ENCODE data around the gene ALDH1B1. TPM values are rescaled to one million over a fixed set of nuclear protein-coding genes. Genes with fewer than 3 reads are reported as not detected.

Gene ALDH1B1
- total and polyA plus RNA-seq, 2 of the 13 experiments (the other 11 are each of a cell fraction or from before 2014, with no cell fraction given): 45.1 to 125 TPM

- H4K20me1 ChIP-seq (ENCODE audit: insufficient read depth, low read length): no peaks in the 10 kb centered on the region
- TF ChIP-seq ZFP91 (CRISPR knock-in tag; IDR thresholded peaks at IDR 0.05; ENCODE audit: borderline replicate concordance): 0 out of 2 replicates have a peak, but pooled peaks have one; percentile 35
- peak; percentile 88 for TF ChIP-seq AGO2 (optimal IDR thresholded peaks at IDR 0.05; ENCODE audit: low read depth, low read length)
- TF ChIP-seq RBFOX2 (IDR thresholded peaks at IDR 0.05; ENCODE audit: low read depth, low read length): peak; percentile 54
- no peak for TF ChIP-seq ATF7-NPFF (CRISPR knock-in tag; IDR thresholded peaks at IDR 0.05; ENCODE audit: low read depth)
- TF ChIP-seq ATF7 (IDR thresholded peaks at IDR 0.05): peak; percentile 47
- no peak for TF ChIP-seq ATF7 (CRISPR knock-in tag; IDR thresholded peaks at IDR 0.05)
- intact Hi-C loops (cut with micrococcal nuclease; ENCODE audit: unreplicated experiment) (no loop called here), in situ Hi-C loops (cut with HindIII; ENCODE audit: extremely low pct_ligation_motif_present, low pct_unique_long_range_greater_than_20kb) (no loop called here)
- 97% methylated on average over 16 of the region's 30 CpGs for WGBS (ENCODE audit: low lambda C conversion rate)
- ChIA-PET CTCF (ENCODE audit: low intra/inter-chr PET ratio, low total read pairs) (no interaction called here), POLR2A (interaction anchor here (1.1 kb wide), 1 partner anchor 18 kb away, joined by 4 read pairs; no protein-coding TSS in a partner anchor)
- DNase-seq (ENCODE audit: low spot score): no peak
- H3K36me3 ChIP-seq (replicated peaks in 1 of 2; ENCODE audit: control insufficient read depth in 1 of 2, insufficient read depth in 2 of 2, low read length in 2 of 2): peaks cover 20 to 42% of the 10 kb centered on the region in 2 experiments
- H3K4me3 ChIP-seq (replicated peaks in 1 of 3; ENCODE audit: insufficient read depth in 1 of 3, low read depth in 2 of 3, low read length in 3 of 3): no peak overlapping the region
- no peak overlapping the region for H2AFZ ChIP-seq (ENCODE audit: low read length)
- H3K27ac ChIP-seq (ENCODE audit: extremely low read length, insufficient read depth, low read length): no peak overlapping the region
- no peaks in the 10 kb centered on the region for H3K9me3 ChIP-seq (ENCODE audit: low read length)
- H3K4me1 ChIP-seq (ENCODE audit: insufficient read depth, low read length): peaks cover 58% of the 10 kb centered on the region
- BruUV-seq (replicated peaks): no TSS peak
- no peak overlapping the region for H3K4me2 ChIP-seq (ENCODE audit: low read depth, low read length)
- peaks cover 50% of the 10 kb centered on the region for H3K79me2 ChIP-seq (ENCODE audit: insufficient read depth, low read length)
- no peak overlapping the region for H3K9ac ChIP-seq (ENCODE audit: insufficient read depth, low read depth, low read length)
- H3K27me3 ChIP-seq (ENCODE audit: control insufficient read depth in 1 of 2, insufficient read depth in 2 of 2, low read length in 2 of 2): no peaks in the 10 kb centered on the region; a peak in 1 of 5 replicates
- no peak for FAIRE-seq
- no peak for ATAC-seq
Observed at GRCh38 chr9:38395653-38396370, 3.3 kb downstream of the ALDH1B1 start.

DNA sequence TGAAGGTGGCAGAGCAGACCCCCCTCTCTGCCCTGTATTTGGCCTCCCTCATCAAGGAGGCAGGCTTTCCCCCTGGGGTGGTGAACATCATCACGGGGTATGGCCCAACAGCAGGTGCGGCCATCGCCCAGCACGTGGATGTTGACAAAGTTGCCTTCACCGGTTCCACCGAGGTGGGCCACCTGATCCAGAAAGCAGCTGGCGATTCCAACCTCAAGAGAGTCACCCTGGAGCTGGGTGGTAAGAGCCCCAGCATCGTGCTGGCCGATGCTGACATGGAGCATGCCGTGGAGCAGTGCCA is 3.8 kb downstream of the ALDH1B1 start:
- peaks cover 50% of the 10 kb centered on the region for H3K79me2 ChIP-seq (ENCODE audit: insufficient read depth, low read length)
- H3K4me3 ChIP-seq (replicated peaks in 1 of 3; ENCODE audit: insufficient read depth in 1 of 3, low read depth in 2 of 3, low read length in 3 of 3): no peak overlapping the region
- peaks cover 20 to 42% of the 10 kb centered on the region in 2 experiments for H3K36me3 ChIP-seq (replicated peaks in 1 of 2; ENCODE audit: control insufficient read depth in 1 of 2, insufficient read depth in 2 of 2, low read length in 2 of 2)
- no peaks in the 10 kb centered on the region for H4K20me1 ChIP-seq (ENCODE audit: insufficient read depth, low read length)
- ATAC-seq (no peak), FAIRE-seq (no peak), DNase-seq (ENCODE audit: low spot score) (no peak)
- H3K4me1 ChIP-seq (ENCODE audit: insufficient read depth, low read length): peaks cover 56% of the 10 kb centered on the region
- ChIA-PET POLR2A (no interaction called here), CTCF (ENCODE audit: low intra/inter-chr PET ratio, low total read pairs) (no interaction called here)
- in situ Hi-C loops (cut with HindIII; ENCODE audit: extremely low pct_ligation_motif_present, low pct_unique_long_range_greater_than_20kb): no loop called here
- intact Hi-C loops (cut with micrococcal nuclease; ENCODE audit: unreplicated experiment): no loop called here
- BruUV-seq (replicated peaks): no TSS peak
- H3K9ac ChIP-seq (ENCODE audit: insufficient read depth, low read depth, low read length): no peak overlapping the region
- H3K9me3 ChIP-seq (ENCODE audit: low read length): no peaks in the 10 kb centered on the region
- no peak overlapping the region for H2AFZ ChIP-seq (ENCODE audit: low read length)
- H3K4me2 ChIP-seq (ENCODE audit: low read depth, low read length): no peak overlapping the region
- no peaks in the 10 kb centered on the region; a peak in 1 of 5 replicates for H3K27me3 ChIP-seq (ENCODE audit: control insufficient read depth in 1 of 2, insufficient read depth in 2 of 2, low read length in 2 of 2)
- H3K27ac ChIP-seq (ENCODE audit: extremely low read length, insufficient read depth, low read length): no peak overlapping the region
- WGBS (ENCODE audit: low lambda C conversion rate): 84% methylated on average over 7 of the region's 10 CpGs
- no peak for TF ChIP-seq ZNF572 (CRISPR knock-in tag; IDR thresholded peaks at IDR 0.05)
- TF ChIP-seq AGO2 (optimal IDR thresholded peaks at IDR 0.05; ENCODE audit: low read depth, low read length): peak; percentile 67
- TF ChIP-seq ZNF547 (CRISPR knock-in tag; IDR thresholded peaks at IDR 0.05): no peak
- peak in 1 of 2 experiments; percentile 19; a peak in 1 of 4 replicates for TF ChIP-seq POLR2A (IDR thresholded peaks at IDR 0.05; ENCODE audit: insufficient read depth in 1 of 2, low read depth in 2 of 2, low read length in 2 of 2)
- TF ChIP-seq TAF1 (CRISPR knock-in tag; IDR thresholded peaks at IDR 0.05): no peak
- TF ChIP-seq, protein P1, sequence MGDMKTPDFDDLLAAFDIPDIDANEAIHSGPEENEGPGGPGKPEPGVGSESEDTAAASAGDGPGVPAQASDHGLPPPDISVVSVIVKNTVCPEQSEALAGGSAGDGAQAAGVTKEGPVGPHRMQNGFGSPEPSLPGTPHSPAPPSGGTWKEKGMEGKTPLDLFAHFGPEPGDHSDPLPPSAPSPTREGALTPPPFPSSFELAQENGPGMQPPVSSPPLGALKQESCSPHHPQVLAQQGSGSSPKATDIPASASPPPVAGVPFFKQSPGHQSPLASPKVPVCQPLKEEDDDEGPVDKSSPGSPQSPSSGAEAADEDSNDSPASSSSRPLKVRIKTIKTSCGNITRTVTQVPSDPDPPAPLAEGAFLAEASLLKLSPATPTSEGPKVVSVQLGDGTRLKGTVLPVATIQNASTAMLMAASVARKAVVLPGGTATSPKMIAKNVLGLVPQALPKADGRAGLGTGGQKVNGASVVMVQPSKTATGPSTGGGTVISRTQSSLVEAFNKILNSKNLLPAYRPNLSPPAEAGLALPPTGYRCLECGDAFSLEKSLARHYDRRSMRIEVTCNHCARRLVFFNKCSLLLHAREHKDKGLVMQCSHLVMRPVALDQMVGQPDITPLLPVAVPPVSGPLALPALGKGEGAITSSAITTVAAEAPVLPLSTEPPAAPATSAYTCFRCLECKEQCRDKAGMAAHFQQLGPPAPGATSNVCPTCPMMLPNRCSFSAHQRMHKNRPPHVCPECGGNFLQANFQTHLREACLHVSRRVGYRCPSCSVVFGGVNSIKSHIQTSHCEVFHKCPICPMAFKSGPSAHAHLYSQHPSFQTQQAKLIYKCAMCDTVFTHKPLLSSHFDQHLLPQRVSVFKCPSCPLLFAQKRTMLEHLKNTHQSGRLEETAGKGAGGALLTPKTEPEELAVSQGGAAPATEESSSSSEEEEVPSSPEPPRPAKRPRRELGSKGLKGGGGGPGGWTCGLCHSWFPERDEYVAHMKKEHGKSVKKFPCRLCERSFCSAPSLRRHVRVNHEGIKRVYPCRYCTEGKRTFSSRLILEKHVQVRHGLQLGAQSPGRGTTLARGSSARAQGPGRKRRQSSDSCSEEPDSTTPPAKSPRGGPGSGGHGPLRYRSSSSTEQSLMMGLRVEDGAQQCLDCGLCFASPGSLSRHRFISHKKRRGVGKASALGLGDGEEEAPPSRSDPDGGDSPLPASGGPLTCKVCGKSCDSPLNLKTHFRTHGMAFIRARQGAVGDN (CRISPR knock-in tag; IDR thresholded peaks at IDR 0.05): peak; percentile 32; the same call in 1 of the 2 replicates
- TF ChIP-seq ZNF138 (CRISPR knock-in tag; IDR thresholded peaks at IDR 0.05; ENCODE audit: low read depth): no peak

Data from HepG2 (cell line).